PFSK-1 (cell line): ENCODE results near the gene MEG3.

Experiments
- FOXP2 ChIP-seq: optimal IDR thresholded peaks from 2 replicates; pipeline ENCODE3; 2011; ENCODE audit warnings: borderline replicate concordance, control low read depth, inconsistent platforms; ENCODE audit not compliant: insufficient read depth; ENCODE audit errors: extremely low read length, extremely low read depth
- POLR2AphosphoS5 ChIP-seq: IDR thresholded peaks from 2 replicates; pipeline ENCODE4 v1.6.1; 2012; ENCODE audit warnings: low read depth, mild to moderate bottlenecking, control low read depth, low read length, moderate library complexity
- SIN3A ChIP-seq: IDR thresholded peaks from 2 replicates; pipeline ENCODE4 v1.6.1; 2012; ENCODE audit warnings: mild to moderate bottlenecking, low read length, moderate library complexity, borderline replicate concordance; ENCODE audit not compliant: insufficient read depth
- TAF1 ChIP-seq: IDR thresholded peaks from 2 replicates; pipeline ENCODE4 v1.6.1; 2012; ENCODE audit warnings: low read length, control low read depth, borderline replicate concordance; ENCODE audit not compliant: insufficient read depth
- TF ChIP-seq, protein P1 (sequence below), 2 experiments: IDR thresholded peaks; 2 replicates each; pipeline versions ENCODE4 v1.6.1 to v1.8.0; 2011 to 2012; ENCODE audit warnings: low read depth in 2 of 2, low read length in 2 of 2, control low read depth in 1 of 2, inconsistent platforms in 1 of 2, mild to moderate bottlenecking in 1 of 2, moderate library complexity in 1 of 2; ENCODE audit not compliant: insufficient read depth in 1 of 2

MEG3 gene

DNA sequence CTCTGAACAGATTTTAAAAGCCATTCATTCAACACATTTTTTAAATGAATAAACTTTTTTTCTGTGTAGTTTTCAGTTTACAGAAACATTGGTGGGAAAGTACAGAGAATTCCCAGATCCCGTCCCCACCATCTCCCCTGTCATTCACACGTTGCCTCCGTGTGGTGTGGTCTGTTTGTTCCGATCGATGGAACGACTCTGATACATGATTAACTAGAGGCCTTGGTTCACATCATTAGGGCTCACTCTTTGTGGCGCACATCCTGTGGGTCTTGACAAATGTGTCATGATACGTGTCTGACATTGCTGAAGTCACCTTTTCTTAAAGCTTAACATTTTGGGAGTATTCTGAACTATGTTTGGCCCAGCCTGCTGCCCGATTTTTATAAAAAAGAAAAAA, 18.5 kb downstream of the MEG3 start:
- TF ChIP-seq, protein P1, sequence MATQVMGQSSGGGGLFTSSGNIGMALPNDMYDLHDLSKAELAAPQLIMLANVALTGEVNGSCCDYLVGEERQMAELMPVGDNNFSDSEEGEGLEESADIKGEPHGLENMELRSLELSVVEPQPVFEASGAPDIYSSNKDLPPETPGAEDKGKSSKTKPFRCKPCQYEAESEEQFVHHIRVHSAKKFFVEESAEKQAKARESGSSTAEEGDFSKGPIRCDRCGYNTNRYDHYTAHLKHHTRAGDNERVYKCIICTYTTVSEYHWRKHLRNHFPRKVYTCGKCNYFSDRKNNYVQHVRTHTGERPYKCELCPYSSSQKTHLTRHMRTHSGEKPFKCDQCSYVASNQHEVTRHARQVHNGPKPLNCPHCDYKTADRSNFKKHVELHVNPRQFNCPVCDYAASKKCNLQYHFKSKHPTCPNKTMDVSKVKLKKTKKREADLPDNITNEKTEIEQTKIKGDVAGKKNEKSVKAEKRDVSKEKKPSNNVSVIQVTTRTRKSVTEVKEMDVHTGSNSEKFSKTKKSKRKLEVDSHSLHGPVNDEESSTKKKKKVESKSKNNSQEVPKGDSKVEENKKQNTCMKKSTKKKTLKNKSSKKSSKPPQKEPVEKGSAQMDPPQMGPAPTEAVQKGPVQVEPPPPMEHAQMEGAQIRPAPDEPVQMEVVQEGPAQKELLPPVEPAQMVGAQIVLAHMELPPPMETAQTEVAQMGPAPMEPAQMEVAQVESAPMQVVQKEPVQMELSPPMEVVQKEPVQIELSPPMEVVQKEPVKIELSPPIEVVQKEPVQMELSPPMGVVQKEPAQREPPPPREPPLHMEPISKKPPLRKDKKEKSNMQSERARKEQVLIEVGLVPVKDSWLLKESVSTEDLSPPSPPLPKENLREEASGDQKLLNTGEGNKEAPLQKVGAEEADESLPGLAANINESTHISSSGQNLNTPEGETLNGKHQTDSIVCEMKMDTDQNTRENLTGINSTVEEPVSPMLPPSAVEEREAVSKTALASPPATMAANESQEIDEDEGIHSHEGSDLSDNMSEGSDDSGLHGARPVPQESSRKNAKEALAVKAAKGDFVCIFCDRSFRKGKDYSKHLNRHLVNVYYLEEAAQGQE (IDR thresholded peaks at IDR 0.05; ENCODE audit: insufficient read depth in 1 of 2, low read depth in 2 of 2, low read length in 2 of 2): no peak
- no peak for TF ChIP-seq SIN3A
- no peak for TF ChIP-seq POLR2AphosphoS5
- TF ChIP-seq TAF1: no peak
- TF ChIP-seq FOXP2: no peak

DNA sequence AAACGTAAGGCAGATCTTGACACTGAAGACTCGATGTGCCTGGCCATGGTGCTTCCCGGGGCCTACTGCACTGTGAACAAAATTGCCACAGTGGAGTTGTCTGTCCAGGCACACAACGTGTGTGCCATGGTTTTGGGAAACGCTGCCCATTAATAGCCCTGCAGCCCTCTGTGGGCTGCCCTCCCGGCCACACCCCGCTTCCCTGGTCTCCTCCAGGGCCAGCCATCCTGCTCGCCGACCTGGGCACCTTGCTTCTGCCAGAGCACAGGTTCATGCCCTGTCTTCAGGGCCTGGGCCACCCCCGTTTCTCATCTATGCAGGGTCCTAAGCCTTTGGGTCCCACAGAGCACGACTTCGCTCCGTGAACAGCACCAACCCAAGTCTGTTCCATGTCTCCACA, 18.9 kb downstream of the MEG3 start:
- no peak for TF ChIP-seq TAF1
- TF ChIP-seq FOXP2: no peak
- TF ChIP-seq, protein P1 (IDR thresholded peaks at IDR 0.05; ENCODE audit: insufficient read depth in 1 of 2, low read depth in 2 of 2, low read length in 2 of 2): no peak
- no peak for TF ChIP-seq POLR2AphosphoS5
- TF ChIP-seq SIN3A: no peak

DNA sequence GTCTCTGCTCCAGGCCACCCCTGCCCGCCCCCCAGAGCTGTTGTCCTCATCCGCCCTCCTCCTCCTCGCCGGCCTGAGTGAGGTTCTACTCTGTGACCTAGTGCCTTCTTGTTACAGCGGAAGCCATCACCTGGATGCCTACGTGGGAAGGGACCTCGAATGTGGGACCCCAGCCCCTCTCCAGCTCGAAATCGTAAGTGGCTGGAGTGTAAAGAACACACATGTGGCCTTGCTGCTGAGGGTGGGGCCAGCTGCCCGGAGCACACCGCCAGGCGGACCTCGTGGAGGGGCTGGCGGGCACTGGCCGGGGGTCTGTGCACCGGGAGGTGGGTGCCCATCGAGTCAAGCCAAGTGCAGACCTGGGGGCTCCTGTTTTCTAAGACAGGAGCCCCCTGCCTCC, 19.4 kb downstream of the MEG3 start:
- TF ChIP-seq POLR2AphosphoS5: no peak
- TF ChIP-seq FOXP2: no peak
- no peak for TF ChIP-seq SIN3A
- TF ChIP-seq TAF1: no peak
- TF ChIP-seq, protein P1 (IDR thresholded peaks at IDR 0.05; ENCODE audit: insufficient read depth in 1 of 2, low read depth in 2 of 2, low read length in 2 of 2): no peak

DNA sequence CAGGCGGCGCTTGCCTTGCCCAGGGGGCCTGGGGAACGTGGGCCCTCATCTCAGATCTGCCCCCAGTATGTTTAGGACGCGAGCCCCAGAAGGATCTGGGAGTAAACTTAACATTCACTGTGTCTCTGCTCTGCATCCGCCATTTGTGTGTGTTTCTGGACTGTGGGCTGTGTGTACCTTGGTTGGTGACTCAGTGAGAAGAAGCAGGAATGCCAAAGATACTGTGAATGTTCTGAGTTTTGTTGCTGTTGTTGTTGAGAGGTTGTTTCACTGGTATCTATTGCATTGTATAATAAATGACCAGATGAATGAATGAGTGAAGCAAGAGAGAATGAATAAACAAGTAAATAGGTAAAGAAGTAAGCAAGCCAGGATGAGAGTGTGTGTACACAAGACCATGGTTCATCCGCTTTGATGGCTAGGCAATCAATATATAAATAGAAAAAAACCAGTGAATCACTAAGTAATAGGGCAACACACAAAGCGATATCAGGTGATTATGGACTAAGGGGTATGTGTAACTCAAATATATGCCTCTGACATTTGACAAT, 20.5 kb downstream of the MEG3 start:
- TF ChIP-seq TAF1: no peak
- TF ChIP-seq FOXP2: no peak
- TF ChIP-seq POLR2AphosphoS5: no peak
- TF ChIP-seq, protein P1 (IDR thresholded peaks at IDR 0.05; ENCODE audit: insufficient read depth in 1 of 2, low read depth in 2 of 2, low read length in 2 of 2): no peak
- no peak for TF ChIP-seq SIN3A
